B cell (primary cell): Measurements from ENCODE around the gene LHPP. TPM values are rescaled to one million over a fixed set of nuclear protein-coding genes. Genes with fewer than 3 reads are reported as not detected.

Experiments
- ATAC-seq: fragments of 200-7000 bp; cut with Tn5 transposase; one replicate; pipeline ENCODE4 v1.10.0; 2021; ENCODE audit warnings: low read depth, mild to moderate bottlenecking, moderate number of reproducible peaks, moderate library complexity
- CTCF ChIA-PET: fragments of 350-600 bp; sonication (Branson Sonifier 250); formaldehyde crosslinking; loops from one replicate; lab custom pipeline; 2021; ENCODE audit warnings: antibody characterized with exemption, inconsistent platforms; lab: Charles Lee
- POLR2A ChIA-PET: fragments of 350-600 bp; sonication (Branson Sonifier 250); formaldehyde crosslinking; loops from one replicate; lab custom pipeline; 2021; ENCODE audit warnings: antibody characterized with exemption; lab: Charles Lee
- DNase-seq: peaks from one replicate; pipeline ENCODE4 v3.0.0; 2013
- H2AFZ ChIP-seq: 2 replicates; pipeline ENCODE4 v1.6.1; 2012; ENCODE audit warnings: mild to moderate bottlenecking, low read depth, low read length; ENCODE audit not compliant: insufficient read depth, poor library complexity, severe bottlenecking
- H3K27ac ChIP-seq, 2 donors: 1 replicate in 1 of 2; 2 replicates in 1 of 2; pipeline ENCODE4 v1.5.1; 2012 to 2013; ENCODE audit warnings: low read length in 2 of 2, mild to moderate bottlenecking in 2 of 2, moderate library complexity in 1 of 2
- H3K27me3 ChIP-seq, 4 experiments: fragments of 200-600 bp in 1 of 4; sonication (generic) in 1 of 4; replicated peaks in 1 of 4; 1 replicate in 2 of 4; 2 replicates in 2 of 4; pipeline versions ENCODE4 v1.6.1 to v1.7.0; 2013 to 2016; ENCODE audit warnings: low read length in 3 of 4, mild to moderate bottlenecking in 2 of 4, mixed read lengths in 1 of 4, moderate library complexity in 1 of 4; ENCODE audit not compliant: insufficient read depth in 4 of 4, control insufficient read depth in 3 of 4; ENCODE audit errors: control extremely low read depth in 1 of 4
- H3K36me3 ChIP-seq, 2 experiments: replicated peaks in 1 of 2; 1 replicate in 1 of 2; 2 replicates in 1 of 2; pipeline versions ENCODE4 v1.6.1 to v1.7.1; 2013; ENCODE audit warnings: low read length in 1 of 2; ENCODE audit not compliant: insufficient read depth in 2 of 2, control insufficient read depth in 1 of 2; ENCODE audit errors: control extremely low read depth in 1 of 2, extremely low read depth in 1 of 2
- H3K4me1 ChIP-seq, 2 donors: fragments of 200-600 bp in 1 of 2; sonication (generic) in 1 of 2; 1 replicate in 1 of 2; 2 replicates in 1 of 2; pipeline versions ENCODE4 v1.5.1 to v1.6.1; 2013 to 2017; ENCODE audit warnings: low read length in 2 of 2; ENCODE audit not compliant: control insufficient read depth in 2 of 2, insufficient read depth in 2 of 2
- H3K4me2 ChIP-seq: replicated peaks from 2 replicates; pipeline ENCODE3; 2012; ENCODE audit warnings: mild to moderate bottlenecking, low read depth, low read length; ENCODE audit not compliant: poor library complexity, severe bottlenecking
- H3K4me3 ChIP-seq, 5 experiments: fragments of 200-600 bp in 1 of 5; sonication (generic) in 1 of 5; 1 replicate in 3 of 5; 2 replicates in 2 of 5; pipeline versions ENCODE4 v1.5.1 to v1.7.0; 2011 to 2016; ENCODE audit warnings: low read length in 4 of 5, mild to moderate bottlenecking in 4 of 5, low read depth in 2 of 5, control low read depth in 1 of 5, moderate library complexity in 1 of 5; ENCODE audit not compliant: insufficient read depth in 1 of 5; ENCODE audit errors: control extremely low read depth in 1 of 5, extremely low read depth in 1 of 5
- H3K79me2 ChIP-seq: fragments of 200-600 bp; sonication (generic); one replicate; pipeline ENCODE4 v1.6.0; 2016; ENCODE audit warnings: low read length; ENCODE audit not compliant: control insufficient read depth, insufficient read depth
- H3K9ac ChIP-seq: fragments of 200-600 bp; sonication (generic); 2 replicates; pipeline ENCODE4 v1.6.1; 2017; ENCODE audit warnings: mild to moderate bottlenecking, low read length, moderate library complexity
- H3K9me3 ChIP-seq, 3 donors: one replicate each; pipeline versions ENCODE4 v1.6.1 to v1.7.1; 2013; ENCODE audit warnings: low read length in 2 of 3; ENCODE audit not compliant: control insufficient read depth in 2 of 3, insufficient read depth in 1 of 3; ENCODE audit errors: control extremely low read depth in 1 of 3
- H4K20me1 ChIP-seq: 2 replicates; pipeline ENCODE4 v1.6.0; 2012; ENCODE audit warnings: mild to moderate bottlenecking, low read length; ENCODE audit not compliant: insufficient read depth, control insufficient read depth, poor library complexity, severe bottlenecking
- H3K27ac Mint-ChIP-seq: one replicate; pipeline ENCODE4 v1.8.0; 2021; ENCODE audit warnings: mixed read lengths
- H3K27me3 Mint-ChIP-seq: one replicate; pipeline ENCODE4 v1.8.0; 2021; ENCODE audit warnings: mixed read lengths
- H3K4me1 Mint-ChIP-seq: one replicate; pipeline ENCODE4 v1.8.0; 2021; ENCODE audit warnings: mixed read lengths
- H3K4me3 Mint-ChIP-seq: one replicate; pipeline ENCODE4 v1.8.0; 2021; ENCODE audit warnings: mixed read lengths
- H3K9me3 Mint-ChIP-seq: one replicate; pipeline ENCODE4 v1.8.0; 2022; ENCODE audit warnings: mixed read lengths; ENCODE audit not compliant: insufficient read depth
- CTCF ChIP-seq: fragments of 200-600 bp; IDR thresholded peaks from one replicate; pipeline ENCODE4 v1.8.0; 2022; ENCODE audit warnings: antibody characterized with exemption, mild to moderate bottlenecking
- EZH2 ChIP-seq: IDR thresholded peaks from 2 replicates; pipeline ENCODE4 v1.6.1; 2012; ENCODE audit warnings: borderline replicate concordance, low read depth, mild to moderate bottlenecking, moderate library complexity, low read length; ENCODE audit not compliant: insufficient read depth, poor library complexity, severe bottlenecking
- WGBS: methylation state at CpG from one replicate; pipeline ENCODE4 v1.1.5; 2013; ENCODE audit warnings: missing lambda C conversion rate; ENCODE audit not compliant: insufficient coverage; 5-methylcytosine and 5-hydroxymethylcytosine counted together
- intact Hi-C: fragments of 100-400 bp; cut with micrococcal nuclease; formaldehyde crosslinking; loops from one replicate; pipeline ENCODE4 v1.10.0; 2022
- polyA plus RNA-seq: library from polyadenylated mRNA; depleted of rRNA; stranded (reverse); fragments of >200 nt; gene quantifications from 2 replicates; pipeline ENCODE4 v1.2.3, GENCODE V29; 2012
- total RNA-seq, 2 donors: library from RNA; stranded (reverse); fragments of 120-200 nt in 1 of 2; gene quantifications; 1 replicate in 1 of 2; 2 replicates in 1 of 2; pipeline versions ENCODE4 v1.2.3 to v1.2.4, GENCODE V29; 2013 to 2022

Gene LHPP
- total and polyA plus RNA-seq, 2 donors (not counting 1 experiment from before 2014, with no cell fraction given): 60.2 to 83.5 TPM

- DNase-seq (peak; percentile 58), ATAC-seq (peak; percentile 72)
- peak overlapping the region; percentile 74 for H3K27ac Mint-ChIP-seq
- peak overlapping the region; percentile 73 for H3K4me3 Mint-ChIP-seq
- WGBS: 64% methylated on average over 31 of the region's 31 CpGs
- H3K27me3 Mint-ChIP-seq: no peaks in the 10 kb centered on the region
- no peaks in the 10 kb centered on the region for H3K36me3 ChIP-seq
- peak overlapping the region; percentile 29 for H3K9ac ChIP-seq
- H3K4me1 ChIP-seq: peaks cover 9 to 16% of the 10 kb centered on the region in 2 donors
- no peaks in the 10 kb centered on the region for H3K9me3 Mint-ChIP-seq
- POLR2A ChIA-PET: interaction anchor here (0.6 kb wide), 1 partner anchor 399 kb away, joined by 3 read pairs; no protein-coding TSS in a partner anchor
- intact Hi-C loops: no loop called here
- H3K4me1 Mint-ChIP-seq: peaks cover 19% of the 10 kb centered on the region
- peaks cover 7% of the 10 kb centered on the region for H3K79me2 ChIP-seq
- no peak for TF ChIP-seq CTCF
- TF ChIP-seq EZH2: no peak
- H3K4me2 ChIP-seq: peak overlapping the region; percentile 65
- H3K4me3 ChIP-seq: peak overlapping the region in 3 of 5 experiments; percentile 3 to 37 (median 11)
- no peaks in the 10 kb centered on the region for H3K9me3 ChIP-seq
- H3K27me3 ChIP-seq: no peaks in the 10 kb centered on the region
- H2AFZ ChIP-seq: peak overlapping the region; percentile 35
- H4K20me1 ChIP-seq: no peaks in the 10 kb centered on the region
- CTCF ChIA-PET: interaction anchor here (1.0 to 19.7 kb wide), 5 partner anchors 11 to 529 kb away, joined by 3 to 415 read pairs (median 8); partner anchors contain the start of gene FAM53B
- no peak overlapping the region for H3K27ac ChIP-seq
Measured at GRCh38 chr10:124522933-124523871, 61.6 kb downstream of the LHPP start.

- WGBS: 78% methylated on average over 5 of the region's 5 CpGs
- Mint-ChIP-seq H3K4me1 (peaks cover 19% of the 10 kb centered on the region), H3K4me3 (no peak overlapping the region), H3K27ac (no peak overlapping the region), H3K27me3 (no peaks in the 10 kb centered on the region), H3K9me3 (no peaks in the 10 kb centered on the region)
- Histone ChIP-seq H3K27me3 (no peaks in the 10 kb centered on the region), H3K27ac (no peak overlapping the region), H3K4me1 (peaks cover 9 to 16% of the 10 kb centered on the region in 2 donors), H3K4me3 (no peak overlapping the region), H3K9ac (no peak overlapping the region), H3K79me2 (peaks cover 7% of the 10 kb centered on the region), H4K20me1 (no peaks in the 10 kb centered on the region), H2AFZ (no peak overlapping the region), H3K9me3 (no peaks in the 10 kb centered on the region), H3K4me2 (peak overlapping the region; percentile 65), H3K36me3 (no peaks in the 10 kb centered on the region)
- no peak for DNase-seq
- ChIA-PET POLR2A (interaction anchor here (0.6 to 0.7 kb wide), 2 partner anchors 97 to 398 kb away, joined by 3 read pairs; no protein-coding TSS in a partner anchor), CTCF (interaction anchor here (1.7 to 19.7 kb wide), 3 partner anchors 10 to 223 kb away, joined by 8 to 415 read pairs (median 14); partner anchors contain the start of gene FAM53B)
- no peak for ATAC-seq
- intact Hi-C loops: no loop called here
- no peak for TF ChIP-seq CTCF
- TF ChIP-seq EZH2: no peak
Measured at GRCh38 chr10:124523901-124524300, 62.3 kb downstream of the LHPP start.
